T-cell (primary cell): ENCODE measurements around the gene CIC. TPM values are rescaled to one million over a fixed set of nuclear protein-coding genes. Genes with fewer than 3 reads are reported as not detected.

Experiments used
- ATAC-seq, 4 experiments: fragments of 200-7000 bp in 3 of 4; fragments of 150-1000 bp in 1 of 4; cut with Tn5 transposase; replicated peaks in 1 of 4; 1 replicate in 3 of 4; 2 replicates in 1 of 4; pipeline ENCODE4 v1.10.0; 2021; ENCODE audit warnings: moderate library complexity in 3 of 4, mild to moderate bottlenecking in 2 of 4, moderate number of reproducible peaks in 1 of 4
- CTCF ChIA-PET, 2 donors: fragments of 300-600 bp; sonication (Branson Sonifier 250); formaldehyde crosslinking; loops; one replicate each; lab custom pipeline; 2022; ENCODE audit warnings: antibody characterized with exemption in 2 of 2; lab: Charles Lee
- POLR2A ChIA-PET, 2 donors: fragments of 300-600 bp; sonication (Branson Sonifier 250); formaldehyde crosslinking; loops; one replicate each; lab custom pipeline; 2022; ENCODE audit warnings: antibody characterized with exemption in 2 of 2; lab: Charles Lee
- DNase-seq, 35 experiments: peaks; one replicate each; pipeline versions ENCODE4 v3.0.0 to v3.0.0-alpha.2; 2013 to 2023
- H3K27ac ChIP-seq: one replicate; pipeline ENCODE4 v1.5.1; 2013; ENCODE audit warnings: low read length
- H3K27me3 ChIP-seq, 2 experiments: replicated peaks in 1 of 2; 1 replicate in 1 of 2; 2 replicates in 1 of 2; pipeline versions ENCODE4 v1.6.1 to v1.7.0; 2013; ENCODE audit warnings: low read length in 1 of 2, mixed read lengths in 1 of 2; ENCODE audit not compliant: control insufficient read depth in 2 of 2, insufficient read depth in 2 of 2; ENCODE audit errors: extremely low read depth in 1 of 2
- H3K36me3 ChIP-seq, 2 donors: 1 replicate in 1 of 2; 2 replicates in 1 of 2; pipeline versions ENCODE4 v1.6.1 to v1.7.0; 2013; ENCODE audit warnings: low read length in 1 of 2; ENCODE audit not compliant: control insufficient read depth in 2 of 2, insufficient read depth in 1 of 2; ENCODE audit errors: extremely low read depth in 1 of 2
- H3K4me1 ChIP-seq, 2 experiments: 1 replicate in 1 of 2; 2 replicates in 1 of 2; pipeline versions ENCODE4 v1.6.1 to v1.7.0; 2013; ENCODE audit warnings: low read length in 2 of 2, mixed read lengths in 1 of 2; ENCODE audit not compliant: insufficient read depth in 2 of 2, control insufficient read depth in 1 of 2; ENCODE audit errors: extremely low read depth in 1 of 2
- H3K4me3 ChIP-seq, 2 donors: 1 replicate in 1 of 2; 2 replicates in 1 of 2; pipeline versions ENCODE4 v1.5.1 to v1.7.0; 2013; ENCODE audit warnings: mild to moderate bottlenecking in 2 of 2, low read length in 1 of 2, moderate library complexity in 1 of 2; ENCODE audit not compliant: control insufficient read depth in 1 of 2; ENCODE audit errors: extremely low read depth in 1 of 2
- H3K9me3 ChIP-seq: 2 replicates; pipeline ENCODE4 v1.7.0; 2013
- H3K27ac Mint-ChIP-seq, 2 donors: one replicate each; pipeline ENCODE4 v1.8.0; 2020 to 2021; ENCODE audit warnings: mild to moderate bottlenecking in 2 of 2, mixed read lengths in 2 of 2
- H3K27me3 Mint-ChIP-seq, 2 donors: one replicate each; pipeline ENCODE4 v1.8.0; 2021 to 2022; ENCODE audit warnings: mixed read lengths in 2 of 2
- H3K36me3 Mint-ChIP-seq: one replicate; pipeline ENCODE4 v1.8.0; 2021; ENCODE audit warnings: mixed read lengths
- H3K4me1 Mint-ChIP-seq, 3 donors: one replicate each; pipeline ENCODE4 v1.8.0; 2020 to 2022; ENCODE audit warnings: mixed read lengths in 3 of 3, mild to moderate bottlenecking in 1 of 3
- H3K4me3 Mint-ChIP-seq, 3 donors: one replicate each; pipeline ENCODE4 v1.8.0; 2020 to 2022; ENCODE audit warnings: mild to moderate bottlenecking in 3 of 3, mixed read lengths in 3 of 3, moderate library complexity in 3 of 3
- H3K9me3 Mint-ChIP-seq, 3 donors: one replicate each; pipeline ENCODE4 v1.8.0; 2020 to 2022; ENCODE audit warnings: mixed read lengths in 3 of 3
- WGBS: methylation state at CpG from one replicate; pipeline ENCODE4 v1.1.5; 2013; ENCODE audit warnings: missing lambda C conversion rate; ENCODE audit not compliant: insufficient coverage; 5-methylcytosine and 5-hydroxymethylcytosine counted together
- total RNA-seq, 35 experiments: library from RNA in 6 of 35; stranded (reverse) in 6 of 35; fragments of 120-200 nt in 1 of 35; gene quantifications; one replicate each; pipeline versions ENCODE4 v1.2.1 to v1.2.4 and lab custom pipeline; 2013 to 2026

CIC gene
- total RNA-seq, 5 donors from 2014 or later (not counting 1 experiment from before 2014, with no cell fraction given): 93.9 to 110 (median 104) TPM

DNA sequence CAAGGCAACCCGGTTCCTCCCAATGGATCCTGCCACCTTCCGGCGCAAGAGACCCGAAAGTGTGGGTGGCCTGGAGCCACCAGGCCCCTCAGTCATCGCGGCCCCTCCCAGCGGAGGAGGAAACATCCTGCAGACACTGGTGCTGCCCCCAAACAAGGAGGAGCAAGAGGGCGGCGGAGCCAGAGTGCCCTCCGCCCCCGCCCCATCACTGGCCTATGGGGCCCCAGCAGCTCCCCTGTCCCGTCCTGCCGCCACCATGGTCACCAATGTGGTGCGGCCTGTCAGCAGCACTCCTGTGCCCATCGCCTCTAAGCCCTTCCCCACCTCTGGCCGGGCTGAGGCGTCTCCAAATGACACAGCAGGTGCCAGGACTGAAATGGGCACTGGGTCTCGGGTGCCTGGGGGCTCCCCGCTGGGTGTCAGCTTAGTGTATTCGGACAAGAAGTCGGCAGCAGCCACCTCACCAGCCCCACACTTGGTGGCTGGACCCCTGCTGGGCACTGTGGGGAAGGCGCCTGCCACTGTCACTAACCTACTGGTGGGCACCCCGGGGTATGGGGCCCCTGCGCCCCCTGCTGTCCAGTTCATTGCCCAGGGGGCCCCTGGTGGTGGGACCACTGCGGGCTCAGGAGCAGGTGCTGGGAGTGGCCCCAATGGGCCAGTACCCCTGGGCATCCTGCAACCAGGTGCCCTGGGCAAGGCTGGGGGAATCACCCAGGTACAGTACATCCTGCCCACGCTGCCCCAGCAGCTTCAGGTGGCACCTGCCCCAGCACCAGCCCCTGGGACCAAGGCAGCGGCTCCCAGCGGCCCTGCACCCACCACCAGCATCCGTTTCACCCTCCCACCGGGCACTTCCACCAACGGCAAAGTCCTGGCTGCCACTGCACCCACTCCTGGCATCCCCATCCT lies 21.7 kb downstream of the CIC start:
- Histone ChIP-seq H3K27me3 (no peaks in the 10 kb centered on the region), H3K27ac (no peak overlapping the region), H3K4me1 (peaks cover 3 to 30% of the 10 kb centered on the region in 2 experiments), H3K4me3 (no peak overlapping the region), H3K9me3 (no peaks in the 10 kb centered on the region), H3K36me3 (peaks cover 31 to 79% of the 10 kb centered on the region in 2 donors)
- H3K4me3 Mint-ChIP-seq: no peak overlapping the region
- H3K4me1 Mint-ChIP-seq: peaks cover 11 to 15% (median 14%) of the 10 kb centered on the region in 3 donors
- no peak overlapping the region for H3K27ac Mint-ChIP-seq
- H3K27me3 Mint-ChIP-seq: no peaks in the 10 kb centered on the region
- H3K36me3 Mint-ChIP-seq: peaks cover 13% of the 10 kb centered on the region
- ChIA-PET POLR2A (no interaction called here), CTCF (no interaction called here)
- H3K9me3 Mint-ChIP-seq: no peaks in the 10 kb centered on the region
- ATAC-seq: peak; percentile 46 to 74 (median 66)
- WGBS: 91% methylated on average over 31 of the region's 31 CpGs
- peak in 33 of 35 experiments; percentile 30 to 71 (median 56) for DNase-seq

DNA sequence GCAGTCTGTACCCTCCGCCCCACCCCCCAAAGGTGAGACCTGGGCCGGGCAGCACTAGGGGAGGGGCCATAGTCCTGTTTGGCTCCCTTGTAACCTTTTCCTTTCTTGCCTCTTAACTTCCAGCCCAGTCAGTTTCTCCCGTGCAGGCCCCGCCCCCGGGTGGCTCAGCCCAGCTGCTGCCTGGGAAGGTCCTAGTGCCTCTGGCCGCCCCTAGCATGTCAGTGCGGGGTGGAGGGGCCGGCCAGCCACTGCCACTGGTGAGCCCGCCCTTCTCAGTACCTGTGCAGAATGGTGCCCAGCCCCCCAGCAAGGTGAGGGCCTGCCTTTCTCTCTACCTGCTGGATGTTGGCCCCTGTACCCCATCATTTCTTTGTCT lies 22.4 kb downstream of the CIC start:
- Mint-ChIP-seq H3K4me3 (no peak overlapping the region), H3K27me3 (no peaks in the 10 kb centered on the region), H3K27ac (peak overlapping the region; percentile 70 to 75), H3K4me1 (peaks cover 9 to 13% (median 13%) of the 10 kb centered on the region in 3 donors), H3K9me3 (no peaks in the 10 kb centered on the region), H3K36me3 (peaks cover 13% of the 10 kb centered on the region)
- no peak for DNase-seq
- Histone ChIP-seq H3K27ac (no peak overlapping the region), H3K9me3 (no peaks in the 10 kb centered on the region), H3K36me3 (peaks cover 31 to 81% of the 10 kb centered on the region in 2 donors), H3K4me1 (peaks cover 0 to 30% of the 10 kb centered on the region in 2 experiments), H3K27me3 (no peaks in the 10 kb centered on the region), H3K4me3 (no peak overlapping the region)
- CTCF ChIA-PET: no interaction called here
- POLR2A ChIA-PET: no interaction called here
- no peak for ATAC-seq
- 82% methylated on average over 9 of the region's 9 CpGs for WGBS

DNA sequence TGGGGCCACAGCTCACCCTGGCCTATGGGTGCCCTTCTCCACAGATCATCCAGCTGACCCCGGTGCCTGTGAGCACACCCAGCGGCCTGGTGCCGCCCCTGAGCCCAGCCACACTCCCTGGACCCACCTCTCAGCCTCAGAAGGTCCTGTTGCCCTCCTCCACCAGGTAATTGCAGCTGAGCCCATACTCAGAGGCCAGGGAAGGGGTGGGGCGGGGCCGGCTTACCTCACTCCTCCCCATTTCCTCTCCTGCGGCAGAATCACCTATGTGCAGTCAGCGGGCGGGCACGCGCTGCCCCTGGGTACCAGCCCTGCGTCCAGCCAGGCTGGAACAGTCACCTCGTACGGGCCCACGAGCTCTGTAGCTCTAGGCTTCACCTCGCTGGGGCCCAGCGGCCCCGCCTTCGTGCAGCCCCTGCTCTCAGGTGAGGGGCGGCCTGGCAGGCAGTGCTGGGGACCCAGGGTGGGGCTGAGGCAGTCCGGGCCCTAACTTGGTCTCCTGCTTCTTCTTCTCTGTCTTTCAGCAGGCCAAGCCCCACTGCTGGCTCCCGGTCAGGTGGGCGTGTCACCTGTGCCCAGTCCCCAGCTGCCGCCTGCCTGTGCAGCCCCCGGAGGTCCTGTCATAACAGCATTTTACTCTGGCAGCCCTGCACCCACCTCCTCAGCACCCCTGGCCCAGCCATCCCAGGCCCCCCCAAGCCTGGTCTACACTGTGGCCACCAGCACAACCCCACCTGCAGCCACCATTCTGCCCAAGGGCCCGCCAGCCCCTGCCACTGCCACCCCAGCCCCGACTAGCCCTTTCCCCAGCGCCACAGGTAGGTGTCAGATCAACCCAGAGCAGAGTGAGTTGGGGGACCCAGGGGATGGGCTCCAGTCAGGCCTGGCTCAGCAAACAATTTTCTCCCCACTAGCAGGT lies 23.2 kb downstream of the CIC start:
- Mint-ChIP-seq H3K27me3 (no peaks in the 10 kb centered on the region), H3K4me3 (no peak overlapping the region), H3K9me3 (no peaks in the 10 kb centered on the region), H3K27ac (peak overlapping the region in 1 of 2 donors; percentile 75), H3K36me3 (peaks cover 12% of the 10 kb centered on the region), H3K4me1 (peaks cover 9 to 13% (median 11%) of the 10 kb centered on the region in 3 donors)
- ATAC-seq (no peak), DNase-seq (no peak)
- CTCF ChIA-PET: interaction anchor here in 1 of 2 donors (1.1 kb wide), 1 partner anchor 46 kb away, joined by 3 read pairs; no protein-coding TSS in a partner anchor
- H3K36me3 ChIP-seq: peaks cover 31 to 77% of the 10 kb centered on the region in 2 donors
- H3K27me3 ChIP-seq: no peaks in the 10 kb centered on the region
- no peak overlapping the region for H3K4me3 ChIP-seq
- no peaks in the 10 kb centered on the region for H3K9me3 ChIP-seq
- POLR2A ChIA-PET: no interaction called here
- no peak overlapping the region for H3K27ac ChIP-seq
- WGBS: 91% methylated on average over 25 of the region's 27 CpGs
- H3K4me1 ChIP-seq: peaks cover 0 to 26% of the 10 kb centered on the region in 2 experiments

DNA sequence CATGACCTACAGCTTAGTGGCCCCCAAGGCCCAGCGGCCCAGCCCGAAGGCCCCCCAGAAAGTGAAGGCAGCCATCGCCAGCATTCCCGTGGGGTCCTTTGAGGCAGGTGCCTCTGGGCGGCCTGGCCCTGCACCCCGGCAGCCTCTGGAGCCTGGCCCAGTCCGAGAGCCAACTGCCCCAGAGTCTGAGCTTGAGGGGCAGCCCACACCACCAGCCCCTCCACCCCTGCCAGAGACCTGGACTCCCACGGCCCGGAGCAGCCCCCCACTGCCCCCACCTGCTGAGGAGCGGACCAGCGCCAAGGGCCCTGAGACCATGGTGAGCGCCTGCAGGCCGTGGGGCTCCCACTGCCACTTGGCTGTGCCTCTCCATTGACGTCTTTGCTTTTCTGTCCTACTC lies 23.9 kb downstream of the CIC start:
- ChIA-PET CTCF (interaction anchor here in 1 of 2 donors (1.1 kb wide), 1 partner anchor 46 kb away, joined by 3 read pairs; no protein-coding TSS in a partner anchor), POLR2A (no interaction called here)
- Histone ChIP-seq H3K27ac (no peak overlapping the region), H3K36me3 (peaks cover 28 to 70% of the 10 kb centered on the region in 2 donors), H3K4me3 (no peak overlapping the region), H3K27me3 (no peaks in the 10 kb centered on the region), H3K4me1 (peaks cover 0 to 26% of the 10 kb centered on the region in 2 experiments), H3K9me3 (no peaks in the 10 kb centered on the region)
- Mint-ChIP-seq H3K9me3 (no peaks in the 10 kb centered on the region), H3K4me3 (no peak overlapping the region), H3K27ac (no peak overlapping the region), H3K4me1 (peaks cover 9 to 13% (median 9%) of the 10 kb centered on the region in 3 donors), H3K27me3 (no peaks in the 10 kb centered on the region), H3K36me3 (peaks cover 10% of the 10 kb centered on the region)
- WGBS: 93% methylated on average over 14 of the region's 14 CpGs
- no peak for ATAC-seq
- DNase-seq: no peak

DNA sequence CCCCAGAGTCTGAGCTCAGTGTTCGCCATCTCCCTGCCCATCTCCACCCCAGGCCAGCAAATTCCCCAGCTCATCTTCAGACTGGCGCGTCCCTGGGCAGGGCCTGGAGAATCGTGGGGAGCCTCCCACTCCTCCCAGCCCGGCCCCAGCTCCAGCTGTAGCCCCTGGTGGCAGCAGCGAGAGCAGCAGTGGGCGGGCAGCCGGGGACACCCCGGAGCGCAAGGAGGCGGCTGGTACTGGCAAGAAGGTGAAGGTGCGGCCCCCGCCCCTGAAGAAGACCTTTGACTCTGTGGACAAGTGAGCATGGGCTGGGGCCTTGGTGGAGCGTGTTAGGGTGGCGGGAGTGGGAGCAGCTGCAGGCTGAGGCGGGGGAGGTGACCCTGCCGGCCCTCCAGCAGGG lies 24.5 kb downstream of the CIC start:
- H3K36me3 ChIP-seq: peaks cover 28 to 65% of the 10 kb centered on the region in 2 donors
- Mint-ChIP-seq H3K27me3 (no peaks in the 10 kb centered on the region), H3K4me3 (no peak overlapping the region), H3K4me1 (peaks cover 9 to 13% (median 9%) of the 10 kb centered on the region in 3 donors), H3K27ac (no peak overlapping the region), H3K9me3 (no peaks in the 10 kb centered on the region), H3K36me3 (peaks cover 10% of the 10 kb centered on the region)
- ChIA-PET POLR2A (no interaction called here), CTCF (no interaction called here)
- H3K27me3 ChIP-seq: no peaks in the 10 kb centered on the region
- H3K4me3 ChIP-seq: no peak overlapping the region
- 91% methylated on average over 15 of the region's 17 CpGs for WGBS
- no peak overlapping the region for H3K27ac ChIP-seq
- peaks cover 0 to 26% of the 10 kb centered on the region in 2 experiments for H3K4me1 ChIP-seq
- no peak for ATAC-seq
- no peak for DNase-seq
- H3K9me3 ChIP-seq: no peaks in the 10 kb centered on the region

DNA sequence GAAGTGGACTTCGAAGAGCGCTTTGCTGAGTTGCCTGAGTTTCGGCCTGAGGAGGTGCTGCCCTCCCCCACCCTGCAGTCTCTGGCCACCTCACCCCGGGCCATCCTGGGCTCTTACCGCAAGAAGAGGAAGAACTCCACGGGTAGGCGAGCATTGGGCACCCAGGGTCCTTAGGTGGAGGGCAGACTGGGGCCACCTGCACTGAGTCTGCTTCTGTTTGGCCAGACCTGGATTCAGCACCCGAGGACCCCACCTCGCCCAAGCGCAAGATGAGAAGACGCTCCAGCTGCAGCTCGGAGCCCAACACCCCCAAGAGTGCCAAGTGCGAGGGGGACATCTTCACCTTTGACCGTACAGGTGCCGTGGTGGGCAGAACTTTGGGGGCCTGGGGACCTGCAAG lies 24.9 kb downstream of the CIC start:
- DNase-seq: no peak
- peaks cover 10% of the 10 kb centered on the region for H3K36me3 Mint-ChIP-seq
- no peaks in the 10 kb centered on the region for H3K27me3 Mint-ChIP-seq
- no peak overlapping the region for H3K4me3 ChIP-seq
- WGBS: 95% methylated on average over 11 of the region's 15 CpGs
- peaks cover 27 to 60% of the 10 kb centered on the region in 2 donors for H3K36me3 ChIP-seq
- ATAC-seq: no peak
- H3K4me1 Mint-ChIP-seq: peaks cover 9 to 13% (median 9%) of the 10 kb centered on the region in 3 donors
- no peak overlapping the region for H3K27ac ChIP-seq
- H3K9me3 Mint-ChIP-seq: no peaks in the 10 kb centered on the region
- no peaks in the 10 kb centered on the region for H3K27me3 ChIP-seq
- ChIA-PET CTCF (no interaction called here), POLR2A (no interaction called here)
- H3K4me3 Mint-ChIP-seq: no peak overlapping the region
- H3K4me1 ChIP-seq: peaks cover 0 to 26% of the 10 kb centered on the region in 2 experiments
- no peaks in the 10 kb centered on the region for H3K9me3 ChIP-seq
- no peak overlapping the region for H3K27ac Mint-ChIP-seq
